Astrocyte (in vitro differentiated cells and primary cell): ENCODE measurements around the gene HCAR3. TPM values are rescaled to one million over a fixed set of nuclear protein-coding genes. Genes with fewer than 3 reads are reported as not detected.
"Not testable (repeated sequence)": the region's sequence is repeated elsewhere in the genome, so short reads cannot be mapped to it uniquely, and the experiment has no call there.

ENCODE experiments used
- DNase-seq: peaks from one replicate; pipeline ENCODE4 v3.0.0-alpha.2; 2010; ENCODE audit warnings: low read depth
- FAIRE-seq: peaks from 2 replicates; lab custom pipeline; 2011; peaks lifted over from hg19 to GRCh38; lab: Jason Lieb, UNC
- H2AFZ ChIP-seq: 2 replicates; pipeline ENCODE4 v1.6.0; 2012; ENCODE audit warnings: low read depth, low read length, inconsistent platforms
- H3K27ac ChIP-seq: 2 replicates; pipeline ENCODE4 v1.5.1; 2011; ENCODE audit warnings: low read depth, low read length, inconsistent platforms
- H3K27me3 ChIP-seq: 2 replicates; pipeline ENCODE4 v1.6.0; 2011; ENCODE audit warnings: low read length, inconsistent platforms; ENCODE audit not compliant: insufficient read depth
- H3K36me3 ChIP-seq: 2 replicates; pipeline ENCODE4 v1.5.1; 2011; ENCODE audit warnings: low read length, inconsistent platforms; ENCODE audit not compliant: insufficient read depth
- H3K4me1 ChIP-seq: 2 replicates; pipeline ENCODE4 v1.5.1; 2011; ENCODE audit warnings: low read length, inconsistent platforms; ENCODE audit not compliant: insufficient read depth
- H3K4me2 ChIP-seq: 2 replicates; pipeline ENCODE4 v1.6.0; 2012; ENCODE audit warnings: low read length, inconsistent platforms
- H3K4me3 ChIP-seq: 2 replicates; pipeline ENCODE4 v1.5.1; 2011; ENCODE audit warnings: low read depth, mild to moderate bottlenecking, low read length, inconsistent platforms; ENCODE audit not compliant: insufficient read depth
- H3K79me2 ChIP-seq: 2 replicates; pipeline ENCODE4 v1.6.0; 2012; ENCODE audit warnings: mild to moderate bottlenecking, low read length, inconsistent platforms; ENCODE audit not compliant: insufficient read depth
- H3K9ac ChIP-seq: 2 replicates; pipeline ENCODE4 v1.6.0; 2012; ENCODE audit warnings: mild to moderate bottlenecking, low read length, inconsistent platforms
- H3K9me3 ChIP-seq: 2 replicates; pipeline ENCODE4 v1.5.1; 2012; ENCODE audit warnings: low read depth, mild to moderate bottlenecking, low read length, inconsistent platforms; ENCODE audit not compliant: insufficient read depth
- H4K20me1 ChIP-seq: 2 replicates; pipeline ENCODE4 v1.6.0; 2012; ENCODE audit warnings: low read length, inconsistent platforms; ENCODE audit not compliant: insufficient read depth
- H3K27ac Mint-ChIP-seq: one replicate; pipeline ENCODE4 v1.8.0; 2021; ENCODE audit warnings: mild to moderate bottlenecking, mixed read lengths; ENCODE audit not compliant: unreplicated experiment
- H3K27me3 Mint-ChIP-seq: one replicate; pipeline ENCODE4 v1.8.0; 2021; ENCODE audit warnings: low read depth, mixed read lengths; ENCODE audit not compliant: unreplicated experiment
- H3K36me3 Mint-ChIP-seq: one replicate; pipeline ENCODE4 v1.8.0; 2021; ENCODE audit warnings: low read depth, mixed read lengths; ENCODE audit not compliant: unreplicated experiment
- H3K4me1 Mint-ChIP-seq: one replicate; pipeline ENCODE4 v1.8.0; 2021; ENCODE audit warnings: low read depth, mixed read lengths; ENCODE audit not compliant: unreplicated experiment
- H3K4me3 Mint-ChIP-seq: one replicate; pipeline ENCODE4 v1.8.0; 2021; ENCODE audit warnings: mild to moderate bottlenecking, moderate library complexity, mixed read lengths; ENCODE audit not compliant: unreplicated experiment
- H3K9me3 Mint-ChIP-seq: one replicate; pipeline ENCODE4 v1.8.0; 2021; ENCODE audit warnings: mild to moderate bottlenecking, mixed read lengths; ENCODE audit not compliant: unreplicated experiment
- EZH2 ChIP-seq: IDR thresholded peaks from 2 replicates; pipeline ENCODE4 v1.6.1; 2012; ENCODE audit warnings: mild to moderate bottlenecking, low read length, inconsistent platforms; ENCODE audit not compliant: insufficient read depth
- total RNA-seq: library from RNA; stranded (reverse); gene quantifications from 2 replicates; pipeline ENCODE4 v1.2.1, GENCODE V29; 2021
- TF ChIP-seq, protein P1 (sequence below): IDR thresholded peaks from 2 replicates; pipeline ENCODE4 v1.5.1; 2011; ENCODE audit warnings: low read depth, mild to moderate bottlenecking, inconsistent platforms, low read length, moderate library complexity; ENCODE audit not compliant: insufficient read depth

Gene HCAR3
- total RNA-seq, 1 donor from 2014 or later: not detected

DNA sequence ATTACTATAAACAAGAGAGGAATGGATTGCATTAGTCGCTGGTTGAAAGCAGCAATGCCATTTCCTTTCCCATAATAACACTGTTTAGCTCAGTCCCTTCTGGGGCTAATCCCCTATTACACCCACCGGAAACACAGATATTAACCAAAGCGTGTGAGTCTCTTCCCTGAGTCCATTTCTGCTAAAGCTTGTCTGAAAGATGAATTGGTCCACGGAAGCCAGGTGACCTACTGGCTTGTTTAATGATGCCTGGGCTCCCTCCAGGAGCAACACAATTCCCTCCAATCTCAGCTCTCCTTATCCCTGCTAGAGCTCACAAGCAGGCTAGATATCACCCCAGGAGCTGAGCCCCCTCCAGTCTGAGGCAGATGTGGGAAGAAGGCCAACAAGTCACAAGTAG, 15.1 kb downstream of the HCAR3 start:
- H3K9me3 Mint-ChIP-seq, H4K20me1 ChIP-seq, H3K79me2 ChIP-seq, FAIRE-seq, H3K4me1 Mint-ChIP-seq, H3K36me3 Mint-ChIP-seq, H2AFZ ChIP-seq, H3K4me1 ChIP-seq, H3K4me2 ChIP-seq, DNase-seq, H3K4me3 ChIP-seq, H3K27ac Mint-ChIP-seq, H3K27me3 ChIP-seq, H3K9me3 ChIP-seq, H3K36me3 ChIP-seq, H3K4me3 Mint-ChIP-seq, H3K27me3 Mint-ChIP-seq, H3K9ac ChIP-seq, H3K27ac ChIP-seq: not testable (repeated sequence)

DNA sequence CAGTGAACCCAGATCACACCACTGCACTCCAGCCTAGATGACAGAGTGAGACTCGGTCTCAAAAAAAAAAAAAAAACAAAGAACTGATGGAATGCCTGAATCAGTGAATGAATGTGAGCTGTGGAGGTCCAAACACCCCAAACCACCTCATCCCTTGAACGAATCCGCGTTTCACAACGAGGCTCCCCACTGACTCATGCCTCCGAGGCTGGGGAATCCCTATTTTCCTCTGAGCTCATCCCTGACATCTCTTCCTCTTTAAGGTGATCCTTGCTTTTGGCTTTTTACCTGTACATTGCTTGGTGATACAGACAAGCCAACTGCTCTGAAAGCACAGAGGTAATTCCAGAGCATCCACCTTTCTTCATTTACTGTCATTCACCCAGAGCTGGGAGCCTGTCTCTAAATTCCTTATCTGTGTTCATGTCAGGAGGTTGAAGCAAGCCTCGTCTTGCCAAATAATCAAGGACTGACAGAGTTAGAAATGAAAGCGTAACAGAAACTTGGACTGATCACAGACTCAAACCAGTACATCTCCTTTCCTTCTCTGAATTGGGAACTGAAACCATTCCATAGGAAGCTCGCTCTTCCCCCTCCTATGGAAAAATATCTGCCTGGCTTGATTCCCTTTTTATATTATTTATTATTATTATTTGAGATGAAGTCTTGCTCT, 16.4 kb downstream of the HCAR3 start:
- not testable (repeated sequence) for H3K9me3 ChIP-seq, H3K36me3 Mint-ChIP-seq, H3K4me1 ChIP-seq, H2AFZ ChIP-seq, H3K4me1 Mint-ChIP-seq, H3K79me2 ChIP-seq, H3K27me3 ChIP-seq, H3K4me3 ChIP-seq, H3K9ac ChIP-seq, H3K27me3 Mint-ChIP-seq, H3K4me2 ChIP-seq, H3K9me3 Mint-ChIP-seq, DNase-seq, H3K27ac Mint-ChIP-seq, H4K20me1 ChIP-seq, H3K27ac ChIP-seq, H3K36me3 ChIP-seq, H3K4me3 Mint-ChIP-seq
- FAIRE-seq: peak; percentile 55

DNA sequence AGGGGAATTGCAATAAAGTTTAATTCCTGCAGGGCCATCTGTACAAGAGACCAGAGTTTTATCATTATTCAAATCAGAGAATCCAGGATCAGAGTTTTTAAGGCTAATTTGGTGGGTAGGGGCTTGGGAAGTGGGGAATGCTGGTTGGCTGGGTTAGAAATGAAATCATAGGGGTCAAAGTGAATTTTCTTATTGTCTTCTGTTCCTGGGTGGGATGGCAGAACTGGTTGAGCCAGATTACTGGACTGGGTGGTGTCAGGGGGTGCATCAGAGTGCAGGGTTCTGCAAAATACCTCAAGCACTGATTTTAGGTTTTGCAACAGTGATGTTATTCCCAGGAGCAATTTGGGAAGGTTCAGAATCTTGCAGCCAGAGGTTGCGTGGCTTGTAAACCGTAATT, 19.7 kb downstream of the HCAR3 start:
- H4K20me1 ChIP-seq, H3K4me3 ChIP-seq, H3K9ac ChIP-seq, H3K4me1 Mint-ChIP-seq, H3K36me3 Mint-ChIP-seq, H3K4me3 Mint-ChIP-seq, H3K4me2 ChIP-seq, H3K27ac Mint-ChIP-seq, H3K9me3 Mint-ChIP-seq, H3K36me3 ChIP-seq, H3K27me3 Mint-ChIP-seq, H2AFZ ChIP-seq, H3K27me3 ChIP-seq, H3K4me1 ChIP-seq, H3K9me3 ChIP-seq, H3K27ac ChIP-seq, DNase-seq, H3K79me2 ChIP-seq, FAIRE-seq: not testable (repeated sequence)

DNA sequence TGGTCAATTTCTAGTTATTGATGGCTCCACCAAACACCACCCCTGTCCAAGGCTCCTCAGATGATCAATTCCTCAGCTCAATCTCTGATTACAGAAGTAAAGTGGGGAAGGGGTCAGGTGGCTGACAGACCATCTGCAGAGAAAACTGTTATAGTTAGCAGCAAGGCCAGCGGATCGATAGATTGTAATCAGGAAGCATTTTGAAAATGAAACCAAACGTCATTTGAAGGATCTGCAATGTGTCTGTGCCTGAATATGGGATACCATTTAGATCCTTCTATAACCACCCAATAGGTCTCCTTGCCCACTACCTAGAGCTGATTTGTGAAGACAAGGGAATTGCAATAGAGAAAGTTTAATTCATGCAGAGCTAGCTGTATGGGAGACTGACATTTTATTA, 25.0 kb downstream of the HCAR3 start:
- Mint-ChIP-seq H3K27ac (no peak overlapping the region), H3K9me3 (no peaks in the 10 kb centered on the region), H3K27me3 (peaks cover 5% of the 10 kb centered on the region), H3K36me3 (no peaks in the 10 kb centered on the region), H3K4me3 (no peak overlapping the region), H3K4me1 (no peaks in the 10 kb centered on the region)
- DNase-seq (no peak), FAIRE-seq (no peak)
- Histone ChIP-seq H3K27me3 (no peaks in the 10 kb centered on the region), H2AFZ (no peak overlapping the region), H3K4me3 (no peak overlapping the region), H3K4me2 (no peak overlapping the region), H3K36me3 (no peaks in the 10 kb centered on the region), H3K9me3 (no peaks in the 10 kb centered on the region), H3K9ac (no peak overlapping the region), H3K4me1 (no peaks in the 10 kb centered on the region), H3K79me2 (no peaks in the 10 kb centered on the region), H3K27ac (no peak overlapping the region), H4K20me1 (no peaks in the 10 kb centered on the region)
- TF ChIP-seq, protein P1, sequence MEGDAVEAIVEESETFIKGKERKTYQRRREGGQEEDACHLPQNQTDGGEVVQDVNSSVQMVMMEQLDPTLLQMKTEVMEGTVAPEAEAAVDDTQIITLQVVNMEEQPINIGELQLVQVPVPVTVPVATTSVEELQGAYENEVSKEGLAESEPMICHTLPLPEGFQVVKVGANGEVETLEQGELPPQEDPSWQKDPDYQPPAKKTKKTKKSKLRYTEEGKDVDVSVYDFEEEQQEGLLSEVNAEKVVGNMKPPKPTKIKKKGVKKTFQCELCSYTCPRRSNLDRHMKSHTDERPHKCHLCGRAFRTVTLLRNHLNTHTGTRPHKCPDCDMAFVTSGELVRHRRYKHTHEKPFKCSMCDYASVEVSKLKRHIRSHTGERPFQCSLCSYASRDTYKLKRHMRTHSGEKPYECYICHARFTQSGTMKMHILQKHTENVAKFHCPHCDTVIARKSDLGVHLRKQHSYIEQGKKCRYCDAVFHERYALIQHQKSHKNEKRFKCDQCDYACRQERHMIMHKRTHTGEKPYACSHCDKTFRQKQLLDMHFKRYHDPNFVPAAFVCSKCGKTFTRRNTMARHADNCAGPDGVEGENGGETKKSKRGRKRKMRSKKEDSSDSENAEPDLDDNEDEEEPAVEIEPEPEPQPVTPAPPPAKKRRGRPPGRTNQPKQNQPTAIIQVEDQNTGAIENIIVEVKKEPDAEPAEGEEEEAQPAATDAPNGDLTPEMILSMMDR: no peak
- TF ChIP-seq EZH2: no peak
